ENCODE results near the gene MAGEA1.

MAGEA1 gene

GRCh38 chrX:153200462-153200861 is 21.4 kb downstream of the MAGEA1 start:
- Histone ChIP-seq H3K4me1 (ENCODE audit: control insufficient read depth, insufficient read depth, low read length) (no peaks in the 10 kb centered on the region), H3K9ac (ENCODE audit: low read length) (no peak overlapping the region), H3K27me3 (ENCODE audit: control insufficient read depth, insufficient read depth, low read length) (no peaks in the 10 kb centered on the region), H3K4me3 (ENCODE audit: low read length) (no peak overlapping the region), H3K27ac (ENCODE audit: low read depth, low read length) (no peak overlapping the region), H3K36me3 (ENCODE audit: control insufficient read depth, insufficient read depth, low read length) (no peaks in the 10 kb centered on the region)

- no peak overlapping the region for H3K27ac ChIP-seq (ENCODE audit: low read depth, low read length)
- H3K4me3 ChIP-seq (ENCODE audit: low read length): no peak overlapping the region
- no peak overlapping the region for H3K9ac ChIP-seq (ENCODE audit: low read length)
- no peaks in the 10 kb centered on the region for H3K27me3 ChIP-seq (ENCODE audit: control insufficient read depth, insufficient read depth, low read length)
- no peaks in the 10 kb centered on the region for H3K4me1 ChIP-seq (ENCODE audit: control insufficient read depth, insufficient read depth, low read length)
- no peaks in the 10 kb centered on the region for H3K36me3 ChIP-seq (ENCODE audit: control insufficient read depth, insufficient read depth, low read length)
Observed at GRCh38 chrX:153206425-153207046, 27.5 kb downstream of the MAGEA1 start.

GRCh38 chrX:153209347-153209746 is 30.3 kb downstream of the MAGEA1 start:
- Histone ChIP-seq H3K27ac (ENCODE audit: low read depth, low read length) (no peak overlapping the region), H3K27me3 (ENCODE audit: control insufficient read depth, insufficient read depth, low read length) (no peaks in the 10 kb centered on the region), H3K36me3 (ENCODE audit: control insufficient read depth, insufficient read depth, low read length) (no peaks in the 10 kb centered on the region), H3K4me3 (ENCODE audit: low read length) (no peak overlapping the region), H3K9ac (ENCODE audit: low read length) (no peak overlapping the region), H3K4me1 (ENCODE audit: control insufficient read depth, insufficient read depth, low read length) (no peaks in the 10 kb centered on the region)

- no peak overlapping the region for H3K4me3 ChIP-seq (ENCODE audit: low read length)
- H3K27me3 ChIP-seq (ENCODE audit: control insufficient read depth, insufficient read depth, low read length): no peaks in the 10 kb centered on the region
- H3K27ac ChIP-seq (ENCODE audit: low read depth, low read length): no peak overlapping the region
Observed at GRCh38 chrX:153214934-153215333, 35.9 kb downstream of the MAGEA1 start.

GRCh38 chrX:153216926-153217325 is 37.8 kb downstream of the MAGEA1 start:
- no peak overlapping the region for H3K9ac ChIP-seq (ENCODE audit: low read length)
- no peaks in the 10 kb centered on the region for H3K27me3 ChIP-seq (ENCODE audit: control insufficient read depth, insufficient read depth, low read length)
- no peaks in the 10 kb centered on the region for H3K4me1 ChIP-seq (ENCODE audit: control insufficient read depth, insufficient read depth, low read length)
- H3K36me3 ChIP-seq (ENCODE audit: control insufficient read depth, insufficient read depth, low read length): no peaks in the 10 kb centered on the region
- no peak overlapping the region for H3K27ac ChIP-seq (ENCODE audit: low read depth, low read length)
- no peak overlapping the region for H3K4me3 ChIP-seq (ENCODE audit: low read length)

More at GRCh38 chrX:153214934-153215333, 35.9 kb downstream of the MAGEA1 start:
- Histone ChIP-seq H3K36me3 (ENCODE audit: control insufficient read depth, insufficient read depth, low read length) (no peaks in the 10 kb centered on the region), H3K4me1 (ENCODE audit: control insufficient read depth, insufficient read depth, low read length) (no peaks in the 10 kb centered on the region), H3K9ac (ENCODE audit: low read length) (no peak overlapping the region)

GRCh38 chrX:153225438-153226098 is 46.5 kb downstream of the MAGEA1 start:
- Histone ChIP-seq H3K4me1 (ENCODE audit: control insufficient read depth, insufficient read depth, low read length) (no peaks in the 10 kb centered on the region), H3K36me3 (ENCODE audit: control insufficient read depth, insufficient read depth, low read length) (no peaks in the 10 kb centered on the region), H3K4me3 (ENCODE audit: low read length) (no peak overlapping the region), H3K9ac (ENCODE audit: low read length) (no peak overlapping the region), H3K27ac (ENCODE audit: low read depth, low read length) (no peak overlapping the region), H3K27me3 (ENCODE audit: control insufficient read depth, insufficient read depth, low read length) (peaks cover 3% of the 10 kb centered on the region)

- no peaks in the 10 kb centered on the region for H3K36me3 ChIP-seq (ENCODE audit: control insufficient read depth, insufficient read depth, low read length)
- H3K4me3 ChIP-seq (ENCODE audit: low read length): no peak overlapping the region
- H3K27ac ChIP-seq (ENCODE audit: low read depth, low read length): no peak overlapping the region
- no peaks in the 10 kb centered on the region for H3K4me1 ChIP-seq (ENCODE audit: control insufficient read depth, insufficient read depth, low read length)
- H3K9ac ChIP-seq (ENCODE audit: low read length): no peak overlapping the region
- H3K27me3 ChIP-seq (ENCODE audit: control insufficient read depth, insufficient read depth, low read length): peaks cover 3% of the 10 kb centered on the region
Observed at GRCh38 chrX:153226344-153227185, 47.5 kb downstream of the MAGEA1 start.
